Activated B cell treated with CpG ODN at 0.5 μM for 24 hours (primary cell): Measurements from ENCODE around the gene GABRP. TPM values are rescaled to one million over a fixed set of nuclear protein-coding genes. Genes with fewer than 3 reads are reported as not detected.

Experiments used
- ATAC-seq: fragments of 200-7000 bp; cut with Tn5 transposase; one replicate; pipeline ENCODE4 v1.10.0; 2021; ENCODE audit warnings: low read depth, mild to moderate bottlenecking, moderate library complexity
- CTCF ChIA-PET: fragments of 350-600 bp; sonication (Branson Sonifier 250); formaldehyde crosslinking; loops from one replicate; lab custom pipeline; 2021; ENCODE audit warnings: antibody characterized with exemption; lab: Charles Lee
- POLR2A ChIA-PET: fragments of 350-600 bp; sonication (Branson Sonifier 250); formaldehyde crosslinking; loops from one replicate; lab custom pipeline; 2021; ENCODE audit warnings: antibody characterized with exemption; lab: Charles Lee
- DNase-seq: peaks from one replicate; pipeline ENCODE4 v3.0.0; 2022
- H3K27ac Mint-ChIP-seq: one replicate; pipeline ENCODE4 v1.8.0; 2020; ENCODE audit warnings: mixed read lengths
- H3K27me3 Mint-ChIP-seq: one replicate; pipeline ENCODE4 v1.8.0; 2021; ENCODE audit warnings: mixed read lengths
- H3K36me3 Mint-ChIP-seq: one replicate; pipeline ENCODE4 v1.8.0; 2021; ENCODE audit warnings: low read depth, mixed read lengths
- H3K4me1 Mint-ChIP-seq: one replicate; pipeline ENCODE4 v1.8.0; 2021; ENCODE audit warnings: mixed read lengths
- H3K4me3 Mint-ChIP-seq: one replicate; pipeline ENCODE4 v1.8.0; 2020; ENCODE audit warnings: mild to moderate bottlenecking, mixed read lengths
- H3K9me3 Mint-ChIP-seq: one replicate; pipeline ENCODE4 v1.8.0; 2020; ENCODE audit warnings: mixed read lengths
- CTCF ChIP-seq: fragments of 200-600 bp; IDR thresholded peaks from one replicate; pipeline ENCODE4 v1.8.0; 2022; ENCODE audit warnings: antibody characterized with exemption, mild to moderate bottlenecking
- intact Hi-C: fragments of 100-400 bp; cut with micrococcal nuclease; formaldehyde crosslinking; loops from one replicate; pipeline ENCODE4 v1.15.1; 2024
- total RNA-seq: library from RNA; stranded (reverse); gene quantifications from 2 replicates; pipeline ENCODE4 v1.2.3, GENCODE V29; 2022

The GABRP gene
- total RNA-seq, 1 donor from 2014 or later, result not detected

- CTCF ChIA-PET, result no interaction called here
- Mint-ChIP-seq H3K4me3 (no peak overlapping the region), H3K27ac (no peak overlapping the region), H3K4me1 (peaks cover 3% of the 10 kb centered on the region), H3K27me3 (peaks cover 32% of the 10 kb centered on the region), H3K36me3 (no peaks in the 10 kb centered on the region), H3K9me3 (no peaks in the 10 kb centered on the region)
- POLR2A ChIA-PET, result no interaction called here
- TF ChIP-seq CTCF, result no peak
- ATAC-seq (no peak), DNase-seq (no peak)
- intact Hi-C loops, result no loop called here
These were observed 36.6 kb upstream of the GABRP start for GRCh38 chr5:170746961-170747340.

GRCh38 chr5:170747357-170747756, 36.2 kb upstream of the GABRP start:
- Mint-ChIP-seq H3K27ac (no peak overlapping the region), H3K4me1 (peaks cover 3% of the 10 kb centered on the region), H3K4me3 (no peak overlapping the region), H3K27me3 (peaks cover 30% of the 10 kb centered on the region), H3K9me3 (no peaks in the 10 kb centered on the region), H3K36me3 (no peaks in the 10 kb centered on the region)
- ATAC-seq (no peak), DNase-seq (no peak)
- CTCF ChIA-PET, result no interaction called here
- intact Hi-C loops, result no loop called here
- TF ChIP-seq CTCF, result no peak
- POLR2A ChIA-PET, result no interaction called here

- peaks cover 3% of the 10 kb centered on the region for H3K4me1 Mint-ChIP-seq
These were observed 35.7 kb upstream of the GABRP start for GRCh38 chr5:170747851-170748250.

GRCh38 chr5:170748951-170749471, 34.5 kb upstream of the GABRP start:
- no peak for TF ChIP-seq CTCF
- DNase-seq (no peak), ATAC-seq (no peak)
- intact Hi-C loops, result no loop called here
- Mint-ChIP-seq H3K4me3 (no peak overlapping the region), H3K36me3 (no peaks in the 10 kb centered on the region), H3K27ac (no peak overlapping the region), H3K27me3 (peaks cover 22% of the 10 kb centered on the region), H3K9me3 (no peaks in the 10 kb centered on the region), H3K4me1 (peaks cover 3% of the 10 kb centered on the region)
- POLR2A ChIA-PET, result no interaction called here
- CTCF ChIA-PET, result interaction anchor here (1.6 kb wide), 1 partner anchor 42 kb away, joined by 6 read pairs; no protein-coding TSS in a partner anchor

More at GRCh38 chr5:170747851-170748250, 35.7 kb upstream of the GABRP start:
- no peaks in the 10 kb centered on the region for H3K9me3 Mint-ChIP-seq
- intact Hi-C loops, result no loop called here
- ChIA-PET POLR2A (no interaction called here), CTCF (interaction anchor here (1.6 kb wide), 1 partner anchor 43 kb away, joined by 6 read pairs; no protein-coding TSS in a partner anchor)
- peaks cover 30% of the 10 kb centered on the region for H3K27me3 Mint-ChIP-seq
- H3K36me3 Mint-ChIP-seq, result no peaks in the 10 kb centered on the region
- no peak for ATAC-seq
- TF ChIP-seq CTCF, result no peak
- H3K4me3 Mint-ChIP-seq, result no peak overlapping the region
- H3K27ac Mint-ChIP-seq, result no peak overlapping the region
- no peak for DNase-seq

- intact Hi-C loops, result no loop called here
- ATAC-seq, result no peak
- H3K27ac Mint-ChIP-seq, result no peak overlapping the region
- no peaks in the 10 kb centered on the region for H3K4me1 Mint-ChIP-seq
- peaks cover 17% of the 10 kb centered on the region for H3K27me3 Mint-ChIP-seq
- H3K4me3 Mint-ChIP-seq, result no peak overlapping the region
- no peaks in the 10 kb centered on the region for H3K9me3 Mint-ChIP-seq
- ChIA-PET CTCF (no interaction called here), POLR2A (no interaction called here)
- no peak for TF ChIP-seq CTCF
- DNase-seq, result no peak
- no peaks in the 10 kb centered on the region for H3K36me3 Mint-ChIP-seq
These were observed 33.6 kb upstream of the GABRP start for GRCh38 chr5:170749911-170750431.
